ENCODE data around the gene NPHP4.

Gene NPHP4

GRCh38 chr1:5937373-5937857 lies 54.8 kb downstream of the NPHP4 start:
- no peak overlapping the region for H3K4me3 ChIP-seq (ENCODE audit: low read depth, low read length)
- no peak overlapping the region for H3K4me2 ChIP-seq (ENCODE audit: low read length)
- no peak overlapping the region for H3K27ac ChIP-seq
- no peaks in the 10 kb centered on the region for H3K79me2 ChIP-seq
- H3K36me3 ChIP-seq (ENCODE audit: control insufficient read depth, insufficient read depth, low read length) = no peaks in the 10 kb centered on the region
- no peak overlapping the region for H3K9ac ChIP-seq
- H3K9me3 ChIP-seq (ENCODE audit: control insufficient read depth, low read length) = no peaks in the 10 kb centered on the region
- H3K27me3 ChIP-seq (ENCODE audit: control insufficient read depth, insufficient read depth, low read length) = no peaks in the 10 kb centered on the region
- no peaks in the 10 kb centered on the region for H3K4me1 ChIP-seq
- no peak for TF ChIP-seq CTCF (IDR thresholded peaks at IDR 0.05)
- no peak overlapping the region for H2AFZ ChIP-seq

- H3K9ac ChIP-seq = no peak overlapping the region
- no peak overlapping the region for H3K27ac ChIP-seq
- H3K4me2 ChIP-seq (ENCODE audit: low read length) = no peak overlapping the region
- no peak overlapping the region for H3K4me3 ChIP-seq (ENCODE audit: low read depth, low read length)
- H3K36me3 ChIP-seq (ENCODE audit: control insufficient read depth, insufficient read depth, low read length) = no peaks in the 10 kb centered on the region
- H3K4me1 ChIP-seq = no peaks in the 10 kb centered on the region
- no peak overlapping the region for H2AFZ ChIP-seq
- H3K27me3 ChIP-seq (ENCODE audit: control insufficient read depth, insufficient read depth, low read length) = no peaks in the 10 kb centered on the region
- H3K9me3 ChIP-seq (ENCODE audit: control insufficient read depth, low read length) = no peaks in the 10 kb centered on the region
- no peak for TF ChIP-seq CTCF (IDR thresholded peaks at IDR 0.05)
- no peaks in the 10 kb centered on the region for H3K79me2 ChIP-seq
These were observed 55.4 kb downstream of the NPHP4 start for GRCh38 chr1:5936621-5937372.

GRCh38 chr1:5936126-5936525 lies 56.1 kb downstream of the NPHP4 start:
- Histone ChIP-seq H3K27me3 (ENCODE audit: control insufficient read depth, insufficient read depth, low read length) (no peaks in the 10 kb centered on the region), H3K27ac (no peak overlapping the region), H3K4me2 (ENCODE audit: low read length) (no peak overlapping the region), H3K4me1 (no peaks in the 10 kb centered on the region), H3K9me3 (ENCODE audit: control insufficient read depth, low read length) (no peaks in the 10 kb centered on the region), H3K4me3 (ENCODE audit: low read depth, low read length) (no peak overlapping the region), H3K36me3 (ENCODE audit: control insufficient read depth, insufficient read depth, low read length) (no peaks in the 10 kb centered on the region), H3K79me2 (no peaks in the 10 kb centered on the region), H3K9ac (no peak overlapping the region), H2AFZ (no peak overlapping the region)
- TF ChIP-seq CTCF (IDR thresholded peaks at IDR 0.05) = no peak

GRCh38 chr1:5935026-5935425 lies 57.2 kb downstream of the NPHP4 start:
- no peaks in the 10 kb centered on the region for H3K27me3 ChIP-seq (ENCODE audit: control insufficient read depth, insufficient read depth, low read length)

More at GRCh38 chr1:5935026-5935425, 57.2 kb downstream of the NPHP4 start:
- Histone ChIP-seq H3K9ac (no peak overlapping the region), H3K9me3 (ENCODE audit: control insufficient read depth, low read length) (no peaks in the 10 kb centered on the region), H3K4me3 (ENCODE audit: low read depth, low read length) (no peak overlapping the region), H3K4me1 (no peaks in the 10 kb centered on the region), H3K27ac (no peak overlapping the region), H3K36me3 (ENCODE audit: control insufficient read depth, insufficient read depth, low read length) (no peaks in the 10 kb centered on the region), H2AFZ (no peak overlapping the region), H3K4me2 (ENCODE audit: low read length) (no peak overlapping the region), H3K79me2 (no peaks in the 10 kb centered on the region)
- TF ChIP-seq CTCF (IDR thresholded peaks at IDR 0.05) = no peak
